ENCODE results near the gene MFSD6L. TPM values are rescaled to one million over a fixed set of nuclear protein-coding genes. Genes with fewer than 3 reads are reported as not detected.

MFSD6L gene
- total and polyA plus RNA-seq, 12 donors = 0.06 to 0.24 (median 0.13) TPM; not detected in 7

GRCh38 chr17:8803531-8804420 is 4.6 kb upstream of the MFSD6L start:
- TF ChIP-seq CTCF (IDR thresholded peaks at IDR 0.05) (no peak), POLR2A (IDR thresholded peaks at IDR 0.05) (no peak)
- H3K4me3 ChIP-seq = no peak overlapping the region
- H3K27me3 ChIP-seq = peaks cover 7% of the 10 kb centered on the region
- 72 to 79% (median 77%) methylated on average over 16 to 19 of the region's 19 CpGs for WGBS, 4 donors
- intact Hi-C loops (cut with DNase I) = no loop called here
- DNase-seq = no peak
- H3K27ac ChIP-seq = no peak overlapping the region
- H3K36me3 ChIP-seq (replicated peaks in 1 of 2) = no peaks in the 10 kb centered on the region
- H3K4me1 ChIP-seq (replicated peaks in 1 of 2) = no peaks in the 10 kb centered on the region
- no peaks in the 10 kb centered on the region for H3K9me3 ChIP-seq (replicated peaks in 1 of 3)

- Histone ChIP-seq H3K36me3 (replicated peaks in 1 of 2) (no peaks in the 10 kb centered on the region), H3K4me1 (replicated peaks in 1 of 2) (no peaks in the 10 kb centered on the region), H3K4me3 (no peak overlapping the region), H3K27me3 (peaks cover 8% of the 10 kb centered on the region), H3K27ac (no peak overlapping the region), H3K9me3 (replicated peaks in 1 of 3) (no peaks in the 10 kb centered on the region)
- DNase-seq = no peak
- TF ChIP-seq POLR2A (IDR thresholded peaks at IDR 0.05) (no peak), CTCF (IDR thresholded peaks at IDR 0.05) (no peak)
- intact Hi-C loops (cut with DNase I) = no loop called here
- 88 to 94% (median 89%) methylated on average over 4 to 6 of the region's 6 CpGs for WGBS, 4 donors
These were observed 2.1 kb upstream of the MFSD6L start for GRCh38 chr17:8801135-8801840.

- Histone ChIP-seq H3K4me1 (replicated peaks in 1 of 2) (no peaks in the 10 kb centered on the region), H3K27ac (no peak overlapping the region), H3K9me3 (replicated peaks in 1 of 3) (no peaks in the 10 kb centered on the region), H3K27me3 (peaks cover 8% of the 10 kb centered on the region), H3K4me3 (no peak overlapping the region), H3K36me3 (replicated peaks in 1 of 2) (no peaks in the 10 kb centered on the region)
- intact Hi-C loops (cut with DNase I) = no loop called here
- TF ChIP-seq POLR2A (IDR thresholded peaks at IDR 0.05) = no peak
- no peak for TF ChIP-seq CTCF (IDR thresholded peaks at IDR 0.05)
- 68 to 84% (median 75%) methylated on average over 2 of the region's 2 CpGs for WGBS, 4 donors
- DNase-seq = no peak
These were observed 1.5 kb upstream of the MFSD6L start for GRCh38 chr17:8800656-8801055.

- H3K27me3 ChIP-seq = peaks cover 8% of the 10 kb centered on the region
- no peaks in the 10 kb centered on the region for H3K4me1 ChIP-seq (replicated peaks in 1 of 2)
- intact Hi-C loops (cut with DNase I) = no loop called here
- DNase-seq = no peak
- no peak overlapping the region for H3K4me3 ChIP-seq
- WGBS, 4 donors = 49 to 65% (median 57%) methylated on average over 12 to 15 of the region's 15 CpGs
- H3K9me3 ChIP-seq (replicated peaks in 1 of 3) = no peaks in the 10 kb centered on the region
- no peaks in the 10 kb centered on the region for H3K36me3 ChIP-seq (replicated peaks in 1 of 2)
- TF ChIP-seq CTCF (IDR thresholded peaks at IDR 0.05) (no peak), POLR2A (IDR thresholded peaks at IDR 0.05) (no peak)
- no peak overlapping the region for H3K27ac ChIP-seq
These were observed 526 bp upstream of the MFSD6L start for GRCh38 chr17:8799570-8800212.

Measured in adrenal gland (tissue), 12 donors.